ENCODE measurements around the gene SERTM1. TPM values are rescaled to one million over a fixed set of nuclear protein-coding genes. Genes with fewer than 3 reads are reported as not detected.

The SERTM1 gene
- total RNA-seq, 2 experiments from 2014 or later, result not detected

DNA sequence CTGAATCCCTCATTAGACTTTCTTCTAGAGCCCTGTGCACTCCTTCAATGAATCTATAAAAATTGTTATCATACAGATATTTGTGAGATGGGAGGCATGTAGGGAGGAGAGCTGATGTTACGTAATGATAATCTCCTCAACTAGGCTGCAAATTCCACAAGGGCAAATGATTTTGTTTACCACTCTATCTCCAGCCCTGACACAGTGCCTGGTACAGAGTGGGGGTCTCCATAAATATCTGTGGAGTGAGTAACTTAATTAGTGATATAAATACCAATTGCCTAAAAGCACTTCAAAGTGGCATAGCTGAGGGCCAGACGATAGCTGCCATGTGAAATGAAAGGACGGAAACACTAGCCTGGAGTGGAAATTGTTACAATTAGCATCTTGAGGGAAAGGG, 54.2 kb downstream of the SERTM1 start:
- H3K27me3 Mint-ChIP-seq, result peaks cover 2% of the 10 kb centered on the region

DNA sequence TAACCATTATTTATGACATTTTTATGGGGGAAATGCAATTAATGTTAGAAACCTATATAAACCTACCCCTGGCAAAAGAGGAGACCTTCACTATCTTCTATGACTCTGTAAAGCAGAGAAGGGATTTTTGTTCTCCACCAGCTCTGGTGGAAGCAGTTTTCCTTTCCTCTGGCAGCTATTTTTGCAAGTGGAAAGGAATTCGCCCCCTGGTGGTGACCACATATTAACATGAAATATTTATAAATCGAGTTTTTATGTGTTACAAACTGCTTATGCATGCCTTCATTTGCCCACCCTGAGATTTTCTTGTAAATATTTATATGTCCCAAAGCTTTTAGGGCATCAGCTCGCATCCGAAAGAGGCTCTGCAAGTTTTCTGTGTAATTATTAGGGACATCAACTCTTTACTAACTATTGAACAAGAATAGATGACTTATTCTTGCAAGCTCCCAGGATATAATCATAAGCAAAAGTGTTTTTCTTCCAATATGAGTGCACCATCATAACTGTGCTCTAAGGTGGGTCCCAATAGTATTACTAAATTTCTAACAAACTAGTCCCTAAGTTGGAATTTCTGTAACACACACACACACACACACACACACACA, 62.4 kb downstream of the SERTM1 start:
- ChIA-PET POLR2A (no interaction called here), CTCF (interaction anchor here (0.9 to 5.3 kb wide), 29 partner anchors 9 to 757 kb away, joined by 3 to 34 read pairs (median 4); partner anchors contain the start of gene SPART)
- no peak overlapping the region for H3K27ac Mint-ChIP-seq
- DNase-seq (peak; percentile 52), ATAC-seq (no peak)
- no peaks in the 10 kb centered on the region for H3K36me3 Mint-ChIP-seq (ENCODE audit: low read depth)
- TF ChIP-seq, protein P1, sequence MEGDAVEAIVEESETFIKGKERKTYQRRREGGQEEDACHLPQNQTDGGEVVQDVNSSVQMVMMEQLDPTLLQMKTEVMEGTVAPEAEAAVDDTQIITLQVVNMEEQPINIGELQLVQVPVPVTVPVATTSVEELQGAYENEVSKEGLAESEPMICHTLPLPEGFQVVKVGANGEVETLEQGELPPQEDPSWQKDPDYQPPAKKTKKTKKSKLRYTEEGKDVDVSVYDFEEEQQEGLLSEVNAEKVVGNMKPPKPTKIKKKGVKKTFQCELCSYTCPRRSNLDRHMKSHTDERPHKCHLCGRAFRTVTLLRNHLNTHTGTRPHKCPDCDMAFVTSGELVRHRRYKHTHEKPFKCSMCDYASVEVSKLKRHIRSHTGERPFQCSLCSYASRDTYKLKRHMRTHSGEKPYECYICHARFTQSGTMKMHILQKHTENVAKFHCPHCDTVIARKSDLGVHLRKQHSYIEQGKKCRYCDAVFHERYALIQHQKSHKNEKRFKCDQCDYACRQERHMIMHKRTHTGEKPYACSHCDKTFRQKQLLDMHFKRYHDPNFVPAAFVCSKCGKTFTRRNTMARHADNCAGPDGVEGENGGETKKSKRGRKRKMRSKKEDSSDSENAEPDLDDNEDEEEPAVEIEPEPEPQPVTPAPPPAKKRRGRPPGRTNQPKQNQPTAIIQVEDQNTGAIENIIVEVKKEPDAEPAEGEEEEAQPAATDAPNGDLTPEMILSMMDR (IDR thresholded peaks at IDR 0.05), result peak; percentile 82
- no peak overlapping the region for H3K4me3 Mint-ChIP-seq
- peaks cover 3% of the 10 kb centered on the region for H3K27me3 Mint-ChIP-seq
- H3K9me3 Mint-ChIP-seq, result no peaks in the 10 kb centered on the region
- intact Hi-C loops (cut with micrococcal nuclease), result loop anchor here (10.0 kb wide), 2 partner anchors 311 to 391 kb away; partner anchors contain the start of gene SPART
- no peaks in the 10 kb centered on the region for H3K4me1 Mint-ChIP-seq (ENCODE audit: low read depth)

More for the DNA sequence above, 54.2 kb downstream of the SERTM1 start:
- Mint-ChIP-seq H3K9me3 (no peaks in the 10 kb centered on the region), H3K36me3 (ENCODE audit: low read depth) (no peaks in the 10 kb centered on the region), H3K4me1 (ENCODE audit: low read depth) (no peaks in the 10 kb centered on the region), H3K27ac (no peak overlapping the region), H3K4me3 (no peak overlapping the region)
- CTCF ChIA-PET, result interaction anchor here (1.7 kb wide), 1 partner anchor 8 kb away, joined by 8 read pairs; no protein-coding TSS in a partner anchor
- TF ChIP-seq, protein P1 (IDR thresholded peaks at IDR 0.05), result no peak
- intact Hi-C loops (cut with micrococcal nuclease), result no loop called here
- ATAC-seq, result no peak
- POLR2A ChIA-PET, result no interaction called here
- no peak for DNase-seq

DNA sequence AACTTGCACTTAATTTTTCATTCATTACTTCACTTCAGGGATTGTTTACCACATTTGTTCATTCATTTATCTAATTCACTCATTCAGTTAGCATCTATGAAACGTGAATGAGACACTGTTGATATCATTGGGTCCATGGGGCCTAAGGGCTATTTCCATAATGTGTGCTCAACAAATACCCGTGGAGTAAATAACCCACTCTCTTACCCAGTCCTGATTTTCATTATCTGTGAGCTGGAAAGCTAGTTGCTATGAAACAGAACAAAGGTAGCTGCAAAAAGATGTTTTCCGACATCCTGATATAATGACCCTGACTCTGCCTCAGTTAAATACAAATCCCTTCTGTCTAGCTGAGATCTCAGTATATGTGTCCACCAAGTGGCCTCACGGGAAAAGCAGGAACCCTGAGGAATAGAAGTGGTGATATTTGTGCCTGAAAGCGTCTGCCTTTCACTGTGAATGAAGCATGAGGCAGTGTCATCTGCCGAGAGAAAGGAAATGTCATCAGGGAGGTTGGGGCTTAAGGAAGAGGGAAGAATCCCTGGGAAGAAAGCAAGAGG, 63.8 kb downstream of the SERTM1 start:
- Mint-ChIP-seq H3K4me1 (ENCODE audit: low read depth) (no peaks in the 10 kb centered on the region), H3K36me3 (ENCODE audit: low read depth) (no peaks in the 10 kb centered on the region), H3K4me3 (no peak overlapping the region), H3K27me3 (peaks cover 3% of the 10 kb centered on the region), H3K9me3 (no peaks in the 10 kb centered on the region), H3K27ac (no peak overlapping the region)
- POLR2A ChIA-PET, result interaction anchor here (0.6 kb wide), 1 partner anchor 59 kb away, joined by 3 read pairs; no protein-coding TSS in a partner anchor
- TF ChIP-seq, protein P1 (IDR thresholded peaks at IDR 0.05), result no peak
- CTCF ChIA-PET, result interaction anchor here (0.8 to 5.3 kb wide), 5 partner anchors 24 to 455 kb away, joined by 3 to 34 read pairs (median 5); no protein-coding TSS in a partner anchor
- DNase-seq, result no peak
- intact Hi-C loops (cut with micrococcal nuclease), result loop anchor here (10.0 kb wide), 2 partner anchors 313 to 393 kb away; partner anchors contain the start of gene SPART
- ATAC-seq, result no peak

DNA sequence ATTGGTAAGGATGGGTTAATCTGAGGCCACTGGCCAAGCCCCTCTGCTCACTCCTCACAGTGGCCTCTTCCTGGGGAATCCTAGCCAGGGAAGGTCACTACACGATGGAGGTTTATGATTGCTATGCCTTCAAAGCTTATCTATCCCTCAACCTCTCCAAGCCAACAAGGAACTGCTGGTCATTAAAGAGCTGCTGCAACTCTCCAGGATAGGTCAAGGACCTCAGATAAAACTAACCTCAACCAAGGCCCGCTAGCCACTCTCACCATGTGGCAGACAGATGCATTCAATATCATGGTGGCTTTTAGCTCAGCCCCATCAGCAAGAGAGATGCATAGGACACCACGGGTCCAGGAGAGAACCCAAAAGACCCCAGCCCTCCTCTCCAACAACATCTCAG, 71.6 kb downstream of the SERTM1 start:
- intact Hi-C loops (cut with micrococcal nuclease), result no loop called here
- H3K4me1 Mint-ChIP-seq (ENCODE audit: low read depth), result no peaks in the 10 kb centered on the region
- no peak overlapping the region for H3K27ac Mint-ChIP-seq
- H3K9me3 Mint-ChIP-seq, result no peaks in the 10 kb centered on the region
- TF ChIP-seq, protein P1 (IDR thresholded peaks at IDR 0.05), result no peak
- H3K36me3 Mint-ChIP-seq (ENCODE audit: low read depth), result no peaks in the 10 kb centered on the region
- peaks cover 1% of the 10 kb centered on the region for H3K27me3 Mint-ChIP-seq
- no peak for DNase-seq
- no peak for ATAC-seq
- ChIA-PET POLR2A (no interaction called here), CTCF (interaction anchor here (2.7 kb wide), 1 partner anchor 10 kb away, joined by 28 read pairs; no protein-coding TSS in a partner anchor)
- no peak overlapping the region for H3K4me3 Mint-ChIP-seq

GRCh38 chr13:36746051-36746450, 72.2 kb downstream of the SERTM1 start:
- H3K36me3 Mint-ChIP-seq (ENCODE audit: low read depth), result no peaks in the 10 kb centered on the region
- H3K4me1 Mint-ChIP-seq (ENCODE audit: low read depth), result no peaks in the 10 kb centered on the region
- ChIA-PET CTCF (interaction anchor here (2.7 kb wide), 1 partner anchor 10 kb away, joined by 28 read pairs; no protein-coding TSS in a partner anchor), POLR2A (no interaction called here)
- H3K4me3 Mint-ChIP-seq, result no peak overlapping the region
- DNase-seq, result no peak
- TF ChIP-seq, protein P1 (IDR thresholded peaks at IDR 0.05), result no peak
- no peak for ATAC-seq
- peaks cover 5% of the 10 kb centered on the region for H3K27me3 Mint-ChIP-seq
- no peaks in the 10 kb centered on the region for H3K9me3 Mint-ChIP-seq
- intact Hi-C loops (cut with micrococcal nuclease), result no loop called here
- H3K27ac Mint-ChIP-seq, result no peak overlapping the region
